Measurements from ENCODE around the gene LDAF1. TPM values are rescaled to one million over a fixed set of nuclear protein-coding genes. Genes with fewer than 3 reads are reported as not detected.

The LDAF1 gene
- total RNA-seq, 3 donors from 2014 or later: 34.3 to 66.6 (median 37.5) TPM

- peaks cover 8% of the 10 kb centered on the region for H3K4me1 ChIP-seq (ENCODE audit: low read depth)
- DNase-seq: no peak
- H3K4me3 ChIP-seq: no peak overlapping the region
- no peaks in the 10 kb centered on the region for H3K36me3 ChIP-seq (ENCODE audit: low read depth)
- intact Hi-C loops (cut with DNase I, micrococcal nuclease): no loop called here
- no peaks in the 10 kb centered on the region for H3K9me3 ChIP-seq
- no peak for TF ChIP-seq CTCF (IDR thresholded peaks at IDR 0.05)
- ATAC-seq: peak; percentile 62
Observed at GRCh38 chr16:21203155-21203797, 44.8 kb downstream of the LDAF1 start.

- ATAC-seq: no peak
- DNase-seq: no peak
- H3K9me3 ChIP-seq: no peaks in the 10 kb centered on the region
- TF ChIP-seq CTCF (IDR thresholded peaks at IDR 0.05): no peak
- H3K4me3 ChIP-seq: no peak overlapping the region
- H3K4me1 ChIP-seq (ENCODE audit: low read depth): peaks cover 2% of the 10 kb centered on the region
- H3K36me3 ChIP-seq (ENCODE audit: low read depth): no peaks in the 10 kb centered on the region
- intact Hi-C loops (cut with DNase I, micrococcal nuclease): no loop called here
Observed at GRCh38 chr16:21205303-21205702, 46.8 kb downstream of the LDAF1 start.

GRCh38 chr16:21206550-21206949 lies 48.1 kb downstream of the LDAF1 start:
- no peak overlapping the region for H3K4me3 ChIP-seq
- H3K9me3 ChIP-seq: no peaks in the 10 kb centered on the region
- no peaks in the 10 kb centered on the region for H3K36me3 ChIP-seq (ENCODE audit: low read depth)
- intact Hi-C loops (cut with DNase I, micrococcal nuclease): no loop called here
- ATAC-seq (no peak), DNase-seq (no peak)
- peaks cover 1% of the 10 kb centered on the region for H3K4me1 ChIP-seq (ENCODE audit: low read depth)
- TF ChIP-seq CTCF (IDR thresholded peaks at IDR 0.05): no peak

GRCh38 chr16:21208446-21209230 lies 50.2 kb downstream of the LDAF1 start:
- no peak for TF ChIP-seq CTCF (IDR thresholded peaks at IDR 0.05)

GRCh38 chr16:21211486-21211885 lies 53.0 kb downstream of the LDAF1 start, which contains the start of gene ZP2:
Gene ZP2 (minus strand): TSS chr16:21211574. CDS start chr16:21211547, 27 bp downstream.
- Histone ChIP-seq H3K9me3 (no peaks in the 10 kb centered on the region), H3K4me3 (no peak within 1 kb of the TSS), H3K36me3 (ENCODE audit: low read depth) (no peaks in the 10 kb centered on the region), H3K4me1 (ENCODE audit: low read depth) (peaks cover 3% of the 10 kb centered on the region)
- DNase-seq (no peak), ATAC-seq (no peak)
- intact Hi-C loops (cut with DNase I, micrococcal nuclease): no loop called here
- no peak for TF ChIP-seq CTCF (IDR thresholded peaks at IDR 0.05)

More at GRCh38 chr16:21208446-21209230, 50.2 kb downstream of the LDAF1 start:
- H3K9me3 ChIP-seq: no peaks in the 10 kb centered on the region
- DNase-seq: no peak
- no peaks in the 10 kb centered on the region for H3K36me3 ChIP-seq (ENCODE audit: low read depth)
- no peak overlapping the region for H3K4me3 ChIP-seq
- ATAC-seq: peak; percentile 55
- H3K4me1 ChIP-seq (ENCODE audit: low read depth): peaks cover 3% of the 10 kb centered on the region
- intact Hi-C loops (cut with DNase I, micrococcal nuclease): no loop called here
